Naive B cell (primary cell): Measurements from ENCODE around the gene PIK3C3. TPM values are rescaled to one million over a fixed set of nuclear protein-coding genes. Genes with fewer than 3 reads are reported as not detected.
"Not testable (repeated sequence)": the region's sequence is repeated elsewhere in the genome, so short reads cannot be mapped to it uniquely, and the experiment has no call there.

Experiments
- ATAC-seq, 2 donors: fragments of 150-1000 bp; cut with Tn5 transposase; 2 replicates each; pipeline ENCODE4 v1.10.0; 2021; ENCODE audit warnings: low read depth in 2 of 2, mild to moderate bottlenecking in 2 of 2, moderate library complexity in 2 of 2
- DNase-seq: peaks from one replicate; pipeline ENCODE4 v3.0.0; 2022
- H3K27ac Mint-ChIP-seq, 6 donors: one replicate each; pipeline ENCODE4 v1.8.0; 2020 to 2022; ENCODE audit warnings: mild to moderate bottlenecking in 6 of 6, mixed read lengths in 6 of 6, moderate library complexity in 5 of 6, inconsistent platforms in 2 of 6
- H3K27me3 Mint-ChIP-seq, 3 donors: one replicate each; pipeline ENCODE4 v1.8.0; 2021 to 2022; ENCODE audit warnings: mixed read lengths in 3 of 3, mild to moderate bottlenecking in 1 of 3
- H3K36me3 Mint-ChIP-seq, 2 donors: one replicate each; pipeline ENCODE4 v1.8.0; 2020 to 2022; ENCODE audit warnings: mixed read lengths in 2 of 2, inconsistent platforms in 1 of 2, mild to moderate bottlenecking in 1 of 2
- H3K4me1 Mint-ChIP-seq, 3 donors: one replicate each; pipeline ENCODE4 v1.8.0; 2020 to 2022; ENCODE audit warnings: mixed read lengths in 3 of 3, inconsistent platforms in 1 of 3, mild to moderate bottlenecking in 1 of 3, moderate library complexity in 1 of 3
- H3K4me3 Mint-ChIP-seq, 8 donors: one replicate each; pipeline ENCODE4 v1.8.0; 2020 to 2022; ENCODE audit warnings: mild to moderate bottlenecking in 8 of 8, mixed read lengths in 8 of 8, moderate library complexity in 8 of 8, inconsistent platforms in 2 of 8
- H3K9me3 Mint-ChIP-seq, 7 donors: one replicate each; pipeline ENCODE4 v1.8.0; 2020 to 2022; ENCODE audit warnings: mixed read lengths in 7 of 7, mild to moderate bottlenecking in 5 of 7, inconsistent platforms in 2 of 7, moderate library complexity in 1 of 7
- polyA plus RNA-seq, 6 donors: library from polyadenylated mRNA; unstranded; fragments of 300-500 nt; fragmentation: Illumina TruSeq; gene quantifications; one replicate each; pipeline ENCODE4 v1.2.3, GENCODE V29; 2021; ENCODE audit warnings: low read depth in 6 of 6

Gene PIK3C3
- polyA plus RNA-seq, 6 donors from 2014 or later, result 22.5 to 39.0 (median 34.2) TPM

DNA sequence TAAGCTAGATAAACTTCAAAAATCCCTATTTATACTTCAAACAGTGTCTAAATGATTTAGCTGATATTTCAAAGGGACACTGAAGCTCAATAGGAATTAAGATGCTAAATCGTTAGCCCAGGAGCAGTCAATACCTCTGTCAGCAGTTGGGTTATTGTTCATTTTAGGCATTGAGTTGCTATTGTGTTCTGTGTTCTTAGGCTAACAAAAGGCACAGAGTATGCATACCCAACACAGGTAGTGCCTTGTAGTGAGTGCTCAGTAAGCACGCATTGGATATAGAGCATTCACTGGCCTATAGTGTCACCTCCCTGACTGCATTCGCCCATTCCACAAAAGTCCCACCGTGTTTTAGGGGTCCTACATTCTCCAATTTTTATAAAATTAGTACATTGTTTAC, 152.3 kb downstream of the PIK3C3 start:
- Mint-ChIP-seq H3K4me1 (no peaks in the 10 kb centered on the region), H3K4me3 (no peak overlapping the region), H3K27ac (no peak overlapping the region), H3K9me3 (no peaks in the 10 kb centered on the region), H3K27me3 (no peaks in the 10 kb centered on the region), H3K36me3 (no peaks in the 10 kb centered on the region)
- ATAC-seq (no peak), DNase-seq (no peak)

DNA sequence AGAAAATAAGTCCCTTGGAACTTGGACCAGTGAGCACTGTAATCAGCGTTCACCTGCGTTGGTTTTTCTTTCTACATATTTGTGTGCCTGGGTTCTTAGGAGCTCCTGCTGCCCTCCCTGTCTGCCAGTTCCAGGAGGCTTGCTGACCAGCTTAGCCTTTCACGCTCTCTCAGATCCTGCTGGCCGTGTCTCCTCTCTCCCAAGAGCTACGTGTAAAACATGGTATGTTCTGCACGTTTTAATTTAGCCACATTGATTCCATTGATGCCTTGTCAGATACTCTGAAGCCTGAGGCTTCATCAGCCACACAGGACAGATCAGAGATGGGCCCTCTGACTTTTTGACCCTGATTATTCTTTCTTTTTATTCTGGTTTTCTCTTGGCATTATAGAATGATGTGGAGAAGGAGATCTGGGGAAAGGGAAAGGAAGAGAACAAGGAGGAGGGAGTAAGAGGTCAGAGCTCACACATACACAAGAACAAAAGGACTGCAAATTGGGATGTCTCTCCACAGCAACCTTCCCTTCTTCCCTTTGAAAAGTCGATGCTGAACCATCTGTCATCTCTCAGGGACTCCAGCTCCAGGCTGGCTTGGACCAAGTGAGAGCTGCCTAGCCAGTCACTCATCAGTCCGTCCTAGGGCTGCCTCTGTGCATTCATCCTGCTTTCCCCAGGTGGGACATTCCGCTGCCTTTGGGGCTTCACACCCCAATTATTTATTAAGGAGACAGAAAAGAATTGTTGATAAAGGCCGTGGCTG, 152.8 kb downstream of the PIK3C3 start:
- no peak for DNase-seq

DNA sequence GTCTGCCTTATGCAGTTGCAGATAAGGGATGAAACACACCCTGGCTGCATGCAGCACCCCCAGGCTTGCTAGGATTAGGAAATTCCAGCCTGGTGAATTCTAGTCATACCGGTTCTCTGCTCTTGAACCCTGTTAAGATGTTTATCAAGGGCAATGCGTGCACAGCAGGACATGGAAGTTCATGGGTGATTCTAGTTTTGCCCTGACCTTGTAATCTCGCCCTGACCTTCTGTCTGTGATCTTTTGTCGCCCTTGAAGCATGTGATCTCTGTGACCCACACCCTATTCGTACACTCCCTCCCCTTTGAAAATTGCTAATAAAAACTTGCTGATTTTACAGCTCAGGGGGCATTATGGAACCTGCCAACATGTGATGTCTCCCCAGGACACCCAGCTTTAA, 157.1 kb downstream of the PIK3C3 start:
- H3K27ac Mint-ChIP-seq, H3K9me3 Mint-ChIP-seq, H3K27me3 Mint-ChIP-seq, DNase-seq, ATAC-seq, H3K4me3 Mint-ChIP-seq, H3K36me3 Mint-ChIP-seq: not testable (repeated sequence)
- peaks cover 4 to 11% (median 10%) of the 10 kb centered on the region in 3 donors for H3K4me1 Mint-ChIP-seq

More for the DNA sequence above, 152.8 kb downstream of the PIK3C3 start:
- Mint-ChIP-seq H3K36me3 (no peaks in the 10 kb centered on the region), H3K4me1 (no peaks in the 10 kb centered on the region), H3K27ac (peak overlapping the region in 1 of 6 donors; percentile 12), H3K27me3 (no peaks in the 10 kb centered on the region), H3K9me3 (no peaks in the 10 kb centered on the region), H3K4me3 (no peak overlapping the region)
- ATAC-seq, result no peak

DNA sequence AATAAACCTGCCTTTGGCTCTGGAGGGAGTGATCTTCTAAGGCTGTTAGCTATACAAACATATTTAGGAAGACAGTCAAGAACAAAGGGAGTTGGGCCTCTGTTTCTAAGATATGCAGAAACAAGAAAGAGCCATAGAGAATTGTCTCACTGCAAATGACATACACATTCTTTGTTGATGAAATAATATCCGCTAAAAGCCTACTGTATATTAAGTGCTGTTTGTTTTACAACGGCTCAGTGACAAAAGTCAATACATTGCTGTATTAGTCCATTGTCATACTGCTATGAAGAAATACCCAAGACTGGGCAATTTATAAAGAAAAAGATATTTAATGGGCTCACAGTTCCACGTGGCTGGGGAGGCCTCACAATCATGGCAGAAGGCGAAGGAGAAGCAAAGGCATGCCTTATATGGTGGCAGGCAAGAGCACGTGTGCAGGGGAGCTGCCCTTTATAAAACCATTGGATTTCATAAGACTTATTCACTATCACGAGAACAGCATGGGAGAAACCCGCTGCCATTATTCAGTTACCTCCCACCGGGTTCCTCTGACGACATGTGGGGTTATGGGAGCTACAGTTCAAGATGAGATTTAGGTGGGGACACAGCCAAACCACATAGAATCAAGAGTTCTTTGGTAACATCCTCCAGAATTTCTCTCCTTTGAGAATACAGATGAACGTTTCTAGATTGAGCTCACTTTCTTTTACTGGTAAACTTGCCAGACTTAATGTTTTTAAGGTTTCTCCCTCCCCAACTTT, 157.8 kb downstream of the PIK3C3 start:
- H3K4me3 Mint-ChIP-seq, result no peak overlapping the region
- peak overlapping the region in 1 of 6 donors; percentile 39 for H3K27ac Mint-ChIP-seq
- H3K36me3 Mint-ChIP-seq, result no peaks in the 10 kb centered on the region
- DNase-seq (no peak), ATAC-seq (no peak)
- H3K27me3 Mint-ChIP-seq, result peaks cover 2 to 8% (median 3%) of the 10 kb centered on the region in 3 donors
- H3K9me3 Mint-ChIP-seq, result no peaks in the 10 kb centered on the region
- H3K4me1 Mint-ChIP-seq, result peaks cover 4 to 11% (median 10%) of the 10 kb centered on the region in 3 donors

DNA sequence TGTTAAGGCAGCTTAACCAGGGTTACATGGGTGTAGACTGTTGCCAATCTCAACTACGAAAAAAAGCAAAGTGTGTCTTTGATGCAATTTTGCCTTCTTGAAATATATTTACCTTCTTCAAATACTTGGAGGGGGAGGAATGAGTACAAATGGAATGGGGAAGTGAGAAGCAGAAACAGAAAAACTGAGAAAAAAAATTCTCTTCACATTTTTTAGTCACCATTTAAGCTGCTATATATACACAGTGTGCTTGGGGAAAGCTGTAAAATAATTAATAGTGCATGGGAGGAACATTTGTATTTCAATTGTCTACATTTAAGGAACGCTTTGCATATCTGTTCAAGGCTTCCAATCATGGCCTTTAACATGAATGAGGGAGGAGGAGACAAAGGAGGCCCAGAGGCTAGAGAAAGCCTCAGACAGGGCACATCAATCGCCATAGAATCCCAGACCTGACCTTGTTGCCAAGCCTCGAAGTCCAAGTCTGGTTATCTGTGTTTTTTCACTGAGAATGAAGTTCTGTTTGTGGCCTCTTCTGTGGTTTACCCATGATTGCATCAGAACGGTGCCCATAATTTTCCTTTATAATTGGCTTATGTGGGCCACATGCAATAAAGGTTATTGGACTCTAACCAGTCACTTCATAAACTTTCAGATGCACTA, 158.6 kb downstream of the PIK3C3 start:
- ATAC-seq, result no peak
- Mint-ChIP-seq H3K9me3 (no peaks in the 10 kb centered on the region), H3K27me3 (peaks cover 4 to 12% (median 6%) of the 10 kb centered on the region in 3 donors), H3K27ac (peak overlapping the region in 2 of 6 donors; percentile 58), H3K4me3 (peak overlapping the region in 1 of 8 donors; percentile 5), H3K36me3 (no peaks in the 10 kb centered on the region), H3K4me1 (peaks cover 4 to 11% (median 10%) of the 10 kb centered on the region in 3 donors)
- no peak for DNase-seq

DNA sequence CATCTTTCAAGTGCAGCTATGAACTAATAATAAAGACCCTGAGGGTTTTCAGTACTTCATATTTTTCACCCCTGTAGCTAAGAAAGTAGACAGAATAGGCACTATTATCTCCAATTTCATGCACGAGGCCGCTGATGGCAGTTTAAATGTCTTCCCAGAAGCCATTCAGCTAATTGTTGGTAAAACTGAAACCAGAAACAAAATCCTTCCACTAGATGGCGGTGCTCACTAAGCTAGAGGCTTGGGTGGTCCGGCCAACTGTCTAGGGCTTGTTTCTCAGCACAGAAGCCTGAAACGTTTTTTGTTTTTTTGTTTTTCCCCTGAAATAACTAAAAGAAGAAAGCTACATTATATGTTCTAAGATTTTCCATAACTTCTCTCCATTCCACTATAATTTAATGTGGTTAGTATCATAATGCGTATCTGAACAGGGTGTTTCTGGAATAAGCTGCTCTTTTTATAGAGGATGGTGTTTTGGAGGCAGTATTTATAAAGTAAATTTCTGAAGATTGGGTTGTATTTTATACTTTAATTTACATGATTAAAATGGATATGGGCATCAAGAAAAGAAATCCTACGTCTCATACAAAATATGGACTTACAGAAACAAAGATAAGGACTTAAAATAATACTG, 159.4 kb downstream of the PIK3C3 start:
- Mint-ChIP-seq H3K4me3 (no peak overlapping the region), H3K27ac (no peak overlapping the region), H3K36me3 (no peaks in the 10 kb centered on the region), H3K27me3 (peaks cover 4 to 12% (median 6%) of the 10 kb centered on the region in 3 donors), H3K9me3 (no peaks in the 10 kb centered on the region), H3K4me1 (peaks cover 4 to 11% (median 10%) of the 10 kb centered on the region in 3 donors)
- peak; percentile 65 to 67 for ATAC-seq
- peak; percentile 37 for DNase-seq

DNA sequence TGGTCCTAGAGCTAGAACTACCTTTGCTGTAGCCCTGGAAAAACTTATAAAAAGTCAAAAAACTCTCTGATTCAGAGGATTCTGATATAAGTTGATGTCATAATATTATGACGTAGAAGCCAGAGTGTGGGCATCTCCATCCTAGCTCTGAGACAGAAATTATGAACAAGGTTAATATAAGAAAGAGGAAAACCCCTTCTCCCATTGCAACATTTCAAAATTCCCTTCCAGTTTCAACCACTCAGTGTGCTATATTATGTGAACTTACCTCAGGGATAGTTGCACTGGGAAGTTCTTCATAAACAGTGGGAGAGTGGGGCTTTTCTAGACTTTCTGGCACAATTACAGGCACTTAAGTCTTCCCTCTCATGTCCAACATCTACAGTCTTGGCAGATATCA, 171.6 kb downstream of the PIK3C3 start:
- Mint-ChIP-seq H3K27ac (no peak overlapping the region), H3K9me3 (peaks cover 0 to 5% (median 0%) of the 10 kb centered on the region in 7 donors), H3K4me1 (no peaks in the 10 kb centered on the region), H3K27me3 (peaks cover 2 to 20% (median 15%) of the 10 kb centered on the region in 3 donors), H3K36me3 (peaks cover 0 to 6% of the 10 kb centered on the region in 2 donors), H3K4me3 (no peak overlapping the region)
- ATAC-seq, result no peak
- no peak for DNase-seq

DNA sequence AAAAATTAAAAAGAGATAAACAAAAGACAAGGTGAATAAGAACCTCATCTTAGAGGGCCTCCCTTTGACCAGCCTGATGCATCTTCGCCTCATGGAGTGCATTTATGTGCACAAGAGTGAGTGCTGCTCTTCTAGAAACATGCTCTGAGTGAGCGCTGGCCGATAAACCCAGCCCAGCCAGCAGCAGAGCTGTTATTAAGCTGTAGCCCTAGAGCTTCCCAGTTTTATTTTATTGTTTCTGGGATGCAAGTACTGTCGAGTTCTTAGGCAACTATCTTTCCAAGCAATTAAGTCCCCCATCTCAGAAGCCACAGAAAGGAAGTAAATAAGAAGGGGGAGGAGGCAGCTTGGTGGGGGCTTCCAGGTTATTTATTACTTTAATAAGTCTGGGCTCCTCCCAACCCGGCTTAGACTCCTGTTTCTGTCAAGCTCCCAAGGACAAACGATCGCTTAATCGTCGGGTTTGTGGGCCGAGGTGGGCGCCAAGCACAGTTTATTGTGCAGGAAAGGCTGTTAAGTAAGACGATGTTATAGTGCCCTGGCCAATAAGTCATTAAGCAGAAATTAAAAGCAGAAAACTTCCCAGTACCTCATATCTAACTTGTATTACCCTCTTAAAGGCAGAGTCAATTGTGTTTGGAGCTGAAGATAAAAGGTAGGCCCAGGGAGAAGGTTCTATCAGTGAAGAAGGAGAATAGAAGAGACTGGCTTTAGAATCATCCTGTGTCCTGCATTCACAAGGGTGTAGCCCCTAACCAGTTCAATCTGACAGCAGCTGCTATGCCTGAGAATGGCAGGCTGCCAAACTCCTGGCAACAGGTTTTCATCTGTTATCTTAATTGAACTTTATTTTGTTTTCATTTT, 176.3 kb downstream of the PIK3C3 start:
- ATAC-seq (no peak), DNase-seq (no peak)
- no peaks in the 10 kb centered on the region for H3K36me3 Mint-ChIP-seq
- H3K4me1 Mint-ChIP-seq, result no peaks in the 10 kb centered on the region
- H3K4me3 Mint-ChIP-seq, result peak overlapping the region in 1 of 8 donors; percentile 39
- no peak overlapping the region for H3K27ac Mint-ChIP-seq
- peaks cover 0 to 6% (median 0%) of the 10 kb centered on the region in 3 donors for H3K27me3 Mint-ChIP-seq
- H3K9me3 Mint-ChIP-seq, result peaks cover 0 to 3% (median 0%) of the 10 kb centered on the region in 7 donors

DNA sequence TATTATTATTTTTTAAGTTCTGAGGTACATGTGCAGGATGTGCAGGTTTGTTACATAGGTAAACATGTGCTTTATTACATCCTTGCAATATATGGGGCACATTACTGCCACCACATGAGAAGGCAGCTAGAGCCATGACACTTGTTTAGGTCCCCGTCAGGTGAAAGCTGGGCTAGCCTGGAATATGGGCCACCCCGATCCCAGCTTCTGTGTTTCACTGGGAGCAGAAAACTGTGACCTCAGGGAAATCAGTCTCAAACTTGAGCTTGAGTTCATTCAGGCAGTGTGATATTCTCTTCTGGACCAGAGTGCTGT, 176.9 kb downstream of the PIK3C3 start:
- no peaks in the 10 kb centered on the region for H3K4me1 Mint-ChIP-seq
- H3K9me3 Mint-ChIP-seq, result peaks cover 0 to 3% (median 0%) of the 10 kb centered on the region in 7 donors
- no peaks in the 10 kb centered on the region for H3K36me3 Mint-ChIP-seq
- H3K4me3 Mint-ChIP-seq, result no peak overlapping the region
- H3K27ac Mint-ChIP-seq, result no peak overlapping the region
- ATAC-seq (no peak), DNase-seq (no peak)
- H3K27me3 Mint-ChIP-seq, result peaks cover 0 to 6% (median 0%) of the 10 kb centered on the region in 3 donors
